MCF 10A (cell line): ENCODE data around the gene BRSK2. TPM values are rescaled to one million over a fixed set of nuclear protein-coding genes. Genes with fewer than 3 reads are reported as not detected.

Source experiments
- BruUV-seq: library from RNA; stranded (reverse); fragments of 400-500 nt; replicated peaks from 2 replicates; lab custom pipeline; 2021; lab: Mats Ljungman, UMichigan
- CTCF ChIA-PET: fragments of 300-600 bp; sonication (Branson Sonifier 250); formaldehyde crosslinking; extraction: SDS; loops from one replicate; lab custom pipeline; 2021; ENCODE audit warnings: antibody characterized with exemption, inconsistent platforms; lab: Yijun Ruan, JAX
- POLR2A ChIA-PET: fragments of 300-600, 350-650 bp; sonication (Branson Sonifier 250); formaldehyde crosslinking; extraction: SDS; loops from one replicate; lab custom pipeline; 2020; ENCODE audit warnings: antibody characterized with exemption, inconsistent platforms; lab: Yijun Ruan, JAX
- DNase-seq: peaks from one replicate; pipeline ENCODE4 v3.0.0-alpha.2; 2018; ENCODE audit not compliant: unreplicated experiment
- H3K27ac Mint-ChIP-seq: one replicate; pipeline ENCODE4 v1.8.0; 2022; ENCODE audit warnings: mild to moderate bottlenecking, low read depth, mixed read lengths; ENCODE audit not compliant: unreplicated experiment
- H3K27me3 Mint-ChIP-seq: one replicate; pipeline ENCODE4 v1.8.0; 2022; ENCODE audit warnings: mixed read lengths; ENCODE audit not compliant: insufficient read depth, unreplicated experiment
- H3K36me3 Mint-ChIP-seq: one replicate; pipeline ENCODE4 v1.8.0; 2022; ENCODE audit warnings: mild to moderate bottlenecking, moderate library complexity, mixed read lengths; ENCODE audit not compliant: insufficient read depth, unreplicated experiment
- H3K4me1 Mint-ChIP-seq: one replicate; pipeline ENCODE4 v1.8.0; 2022; ENCODE audit warnings: mixed read lengths; ENCODE audit not compliant: insufficient read depth, unreplicated experiment
- H3K4me3 Mint-ChIP-seq: one replicate; pipeline ENCODE4 v1.8.0; 2022; ENCODE audit warnings: mild to moderate bottlenecking, moderate library complexity, mixed read lengths; ENCODE audit not compliant: unreplicated experiment
- H3K9me3 Mint-ChIP-seq: one replicate; pipeline ENCODE4 v1.8.0; 2022; ENCODE audit warnings: mixed read lengths; ENCODE audit not compliant: unreplicated experiment
- CTCF ChIP-seq: fragments of 200-600 bp; IDR thresholded peaks from one replicate; pipeline ENCODE4 v1.8.0; 2022; ENCODE audit warnings: antibody characterized with exemption, mild to moderate bottlenecking; ENCODE audit not compliant: unreplicated experiment
- intact Hi-C: fragments of 100-400 bp; cut with micrococcal nuclease; formaldehyde crosslinking; loops from 2 replicates; pipeline ENCODE4 v1.14.1; 2022
- total RNA-seq: library from RNA; stranded (reverse); gene quantifications from 2 replicates; pipeline ENCODE4 v1.2.3, GENCODE V29; 2022

The BRSK2 gene
- total RNA-seq, 1 experiment from 2014 or later, result 0.44 TPM

- Mint-ChIP-seq H3K4me1 (peaks cover 6% of the 10 kb centered on the region), H3K27me3 (no peaks in the 10 kb centered on the region), H3K9me3 (no peaks in the 10 kb centered on the region), H3K27ac (no peak overlapping the region), H3K4me3 (no peak overlapping the region), H3K36me3 (peaks cover 30% of the 10 kb centered on the region)
- no peak for DNase-seq
- TF ChIP-seq CTCF, result no peak
- ChIA-PET POLR2A (no interaction called here), CTCF (no interaction called here)
- intact Hi-C loops, result no loop called here
- no TSS peak for BruUV-seq
Observed at GRCh38 chr11:1481861-1482441, 92.2 kb downstream of the BRSK2 start.

GRCh38 chr11:1482581-1483444 is 93.1 kb downstream of the BRSK2 start:
- no peak overlapping the region for H3K4me3 Mint-ChIP-seq
- intact Hi-C loops, result no loop called here
- ChIA-PET CTCF (no interaction called here), POLR2A (no interaction called here)
- DNase-seq, result no peak
- no TSS peak for BruUV-seq
- no peaks in the 10 kb centered on the region for H3K9me3 Mint-ChIP-seq
- H3K27me3 Mint-ChIP-seq, result no peaks in the 10 kb centered on the region
- H3K27ac Mint-ChIP-seq, result no peak overlapping the region
- TF ChIP-seq CTCF, result no peak
- H3K36me3 Mint-ChIP-seq, result peaks cover 23% of the 10 kb centered on the region
- peaks cover 6% of the 10 kb centered on the region for H3K4me1 Mint-ChIP-seq

GRCh38 chr11:1483445-1483961 is 93.8 kb downstream of the BRSK2 start:
- Mint-ChIP-seq H3K4me1 (peaks cover 6% of the 10 kb centered on the region), H3K9me3 (no peaks in the 10 kb centered on the region), H3K36me3 (peaks cover 16% of the 10 kb centered on the region), H3K27ac (no peak overlapping the region), H3K4me3 (no peak overlapping the region), H3K27me3 (no peaks in the 10 kb centered on the region)
- CTCF ChIA-PET, result no interaction called here
- DNase-seq, result no peak
- intact Hi-C loops, result no loop called here
- no peak for TF ChIP-seq CTCF
- BruUV-seq, result no TSS peak
- POLR2A ChIA-PET, result no interaction called here

GRCh38 chr11:1484061-1484671 is 94.4 kb downstream of the BRSK2 start:
- CTCF ChIA-PET, result no interaction called here
- H3K27ac Mint-ChIP-seq, result no peak overlapping the region
- POLR2A ChIA-PET, result no interaction called here
- H3K27me3 Mint-ChIP-seq, result no peaks in the 10 kb centered on the region
- no peaks in the 10 kb centered on the region for H3K9me3 Mint-ChIP-seq
- TF ChIP-seq CTCF, result no peak
- H3K4me1 Mint-ChIP-seq, result peaks cover 6% of the 10 kb centered on the region
- peaks cover 9% of the 10 kb centered on the region for H3K36me3 Mint-ChIP-seq
- no TSS peak for BruUV-seq
- no peak for DNase-seq
- intact Hi-C loops, result no loop called here
- no peak overlapping the region for H3K4me3 Mint-ChIP-seq
